A673 (cell line): ENCODE measurements around the gene PGGHG.
"Not testable (repeated sequence)": the region's sequence is repeated elsewhere in the genome, so short reads cannot be mapped to it uniquely, and the experiment has no call there.

ENCODE experiments used
- EZH2 ChIP-seq: fragments of 200-600 bp; sonication (generic); IDR thresholded peaks from 2 replicates; pipeline ENCODE4 v1.6.1; 2017; ENCODE audit warnings: borderline replicate concordance, low read depth, mild to moderate bottlenecking, mixed read lengths, antibody characterized with exemption, low read length; ENCODE audit not compliant: poor library complexity, severe bottlenecking
- TF ChIP-seq, protein P1 (sequence below): fragments of 300-800, 200-600 bp; sonication (generic); conservative IDR thresholded peaks from 2 replicates; pipeline ENCODE4 v1.5.1; 2017; ENCODE audit warnings: low read depth, mild to moderate bottlenecking, antibody characterized with exemption, low read length, moderate library complexity, mixed read lengths

DNA sequence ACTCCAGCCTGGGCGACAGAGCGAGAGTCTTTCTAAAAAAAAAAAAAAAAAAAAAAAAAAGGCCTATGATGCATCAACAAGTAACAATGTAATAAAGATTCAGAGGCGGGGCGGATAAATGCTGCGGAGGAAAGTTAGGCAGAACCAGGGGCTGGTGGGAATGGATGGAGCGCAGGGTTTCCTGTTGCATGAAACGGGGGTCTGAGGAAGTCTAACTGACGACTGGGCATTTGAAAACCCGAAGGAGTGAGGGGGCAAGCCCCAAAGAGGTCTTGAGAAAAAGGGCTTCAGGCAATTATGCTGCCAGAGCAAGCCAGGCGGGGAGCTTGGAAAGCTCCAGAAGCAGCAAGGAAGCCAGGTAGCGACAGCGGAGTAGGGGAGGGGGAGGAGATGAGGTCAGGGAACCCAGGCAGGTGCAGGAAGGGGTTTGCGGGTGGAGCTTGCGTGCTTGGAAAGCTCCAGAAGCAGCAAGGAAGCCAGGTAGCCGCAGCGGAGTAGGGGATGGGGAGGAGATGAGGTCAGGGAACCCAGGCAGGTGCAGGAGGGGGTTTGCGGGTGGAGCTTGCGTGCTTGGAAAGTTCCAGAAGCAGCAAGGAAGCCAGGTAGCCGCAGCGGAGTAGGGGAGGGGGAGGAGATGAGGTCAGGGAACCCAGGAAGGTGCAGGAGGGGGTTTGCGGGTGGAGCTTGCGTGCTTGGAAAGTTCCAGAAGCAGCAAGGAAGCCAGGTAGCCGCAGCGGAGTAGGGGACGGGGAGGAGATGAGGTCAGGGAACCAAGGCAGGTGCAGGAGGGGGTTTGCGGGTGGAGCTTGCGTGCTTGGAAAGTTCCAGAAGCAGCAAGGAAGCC is 1.7 kb upstream of the PGGHG start:
- TF ChIP-seq, protein P1, sequence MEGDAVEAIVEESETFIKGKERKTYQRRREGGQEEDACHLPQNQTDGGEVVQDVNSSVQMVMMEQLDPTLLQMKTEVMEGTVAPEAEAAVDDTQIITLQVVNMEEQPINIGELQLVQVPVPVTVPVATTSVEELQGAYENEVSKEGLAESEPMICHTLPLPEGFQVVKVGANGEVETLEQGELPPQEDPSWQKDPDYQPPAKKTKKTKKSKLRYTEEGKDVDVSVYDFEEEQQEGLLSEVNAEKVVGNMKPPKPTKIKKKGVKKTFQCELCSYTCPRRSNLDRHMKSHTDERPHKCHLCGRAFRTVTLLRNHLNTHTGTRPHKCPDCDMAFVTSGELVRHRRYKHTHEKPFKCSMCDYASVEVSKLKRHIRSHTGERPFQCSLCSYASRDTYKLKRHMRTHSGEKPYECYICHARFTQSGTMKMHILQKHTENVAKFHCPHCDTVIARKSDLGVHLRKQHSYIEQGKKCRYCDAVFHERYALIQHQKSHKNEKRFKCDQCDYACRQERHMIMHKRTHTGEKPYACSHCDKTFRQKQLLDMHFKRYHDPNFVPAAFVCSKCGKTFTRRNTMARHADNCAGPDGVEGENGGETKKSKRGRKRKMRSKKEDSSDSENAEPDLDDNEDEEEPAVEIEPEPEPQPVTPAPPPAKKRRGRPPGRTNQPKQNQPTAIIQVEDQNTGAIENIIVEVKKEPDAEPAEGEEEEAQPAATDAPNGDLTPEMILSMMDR, result not testable (repeated sequence)
- TF ChIP-seq EZH2, result not testable (repeated sequence)
